OCI-LY7 (cell line): ENCODE data around the gene FOXJ3.

ENCODE experiments used
- CTCF ChIP-seq: fragments of 200-600 bp; sonication (generic); conservative IDR thresholded peaks from 2 replicates; pipeline ENCODE4 v1.5.1; 2014; ENCODE audit warnings: mild to moderate bottlenecking, antibody characterized with exemption, low read length, moderate library complexity, mixed read lengths
- EZH2phosphoT487 ChIP-seq: fragments of 200-600 bp; sonication (generic); IDR thresholded peaks from 2 replicates; pipeline ENCODE4 v1.6.1; 2018; ENCODE audit warnings: low read depth, borderline replicate concordance, mild to moderate bottlenecking, mixed run types, antibody characterized with exemption, low read length, moderate library complexity, mixed read lengths

DNA sequence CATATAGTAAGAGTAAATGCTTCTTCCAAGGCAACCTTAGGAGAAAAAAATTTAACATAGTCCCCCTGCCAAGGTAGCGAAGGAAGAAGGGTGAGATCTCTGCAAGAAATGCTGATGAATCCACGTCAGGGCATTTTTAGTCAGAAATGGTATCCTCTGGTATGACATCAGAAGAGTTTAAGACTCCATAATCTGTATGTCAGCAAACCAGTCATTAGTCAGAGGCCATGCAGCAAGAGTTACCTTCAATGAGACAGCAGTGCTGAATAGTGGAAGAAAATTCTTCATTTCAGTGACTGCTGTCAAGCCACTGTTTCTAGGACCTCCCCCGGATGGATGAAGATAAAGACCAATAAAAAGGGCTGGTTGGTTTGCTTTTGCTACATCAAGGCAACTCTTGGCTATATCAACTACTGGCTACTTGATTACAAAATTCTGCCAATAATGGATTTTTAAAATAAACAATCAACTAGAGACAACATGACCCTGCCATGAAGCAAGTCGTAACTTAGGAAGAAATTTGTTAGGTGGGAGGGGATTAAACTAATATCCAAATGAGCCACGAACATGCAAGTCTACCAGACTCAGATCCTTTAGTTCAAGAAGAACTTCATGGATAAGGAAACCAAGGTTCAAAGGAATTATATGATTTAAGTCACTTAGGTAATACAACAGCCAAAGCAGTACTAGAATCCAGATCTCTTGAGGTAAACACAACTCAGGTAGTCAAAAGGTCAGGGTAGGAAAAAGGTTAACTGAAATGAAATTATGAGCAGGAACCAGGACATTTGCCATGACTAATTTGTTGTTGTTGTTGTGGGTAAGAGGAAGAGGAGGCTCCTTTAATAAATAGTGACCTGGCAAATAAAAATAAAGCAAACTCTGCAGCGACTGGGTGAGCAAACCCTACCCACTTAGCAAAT lies 144.8 kb downstream of the FOXJ3 start:
- TF ChIP-seq CTCF: no peak
- TF ChIP-seq EZH2phosphoT487: no peak
